Transverse colon (tissue), 4 donors: ENCODE measurements around the gene WDR62. TPM values are rescaled to one million over a fixed set of nuclear protein-coding genes. Genes with fewer than 3 reads are reported as not detected.

Experiments used
- DNase-seq: peaks from one replicate; pipeline ENCODE4 v3.0.0-alpha.2; 2019
- H3K27ac ChIP-seq, 4 donors: fragments of 200-600 bp; sonication (generic); 2 replicates each; pipeline ENCODE4 v1.5.1; 2016 to 2018; ENCODE audit warnings: inconsistent platforms in 4 of 4
- H3K27me3 ChIP-seq: fragments of 200-600 bp; sonication (generic); 2 replicates; pipeline ENCODE4 v1.5.1; 2017; ENCODE audit warnings: inconsistent platforms
- H3K36me3 ChIP-seq, 4 donors: fragments of 200-600 bp; sonication (generic); 2 replicates each; pipeline ENCODE4 v1.5.1; 2017 to 2019; ENCODE audit warnings: inconsistent platforms in 4 of 4
- H3K4me1 ChIP-seq, 4 donors: fragments of 200-600 bp; sonication (generic); 2 replicates each; pipeline ENCODE4 v1.5.1; 2017 to 2020; ENCODE audit warnings: inconsistent platforms in 4 of 4
- H3K4me3 ChIP-seq, 4 donors: fragments of 200-600 bp; sonication (generic); 1 replicate in 1 of 4; 2 replicates in 3 of 4; pipeline versions ENCODE4 v1.5.1 to v1.6.1; 2017 to 2019; ENCODE audit warnings: inconsistent platforms in 4 of 4
- H3K9me3 ChIP-seq, 2 donors: fragments of 200-600 bp; sonication (generic); 2 replicates each; pipeline ENCODE4 v1.5.1; 2017 to 2019; ENCODE audit warnings: inconsistent platforms in 2 of 2
- CTCF ChIP-seq, 5 experiments: fragments of 200-600 bp in 3 of 5; fragments of 450-650 bp in 2 of 5; sonication (generic) in 3 of 5; IDR thresholded peaks; 1 replicate in 2 of 5; 2 replicates in 3 of 5; pipeline ENCODE4 v1.5.1; 2016 to 2017; ENCODE audit warnings: antibody characterized with exemption in 5 of 5, inconsistent platforms in 3 of 5, mild to moderate bottlenecking in 2 of 5, moderate library complexity in 1 of 5
- EP300 ChIP-seq: sonication (generic); formaldehyde crosslinking; IDR thresholded peaks from one replicate; pipeline ENCODE4 v1.6.1; 2017; ENCODE audit warnings: antibody characterized with exemption, low read depth
- POLR2A ChIP-seq: fragments of 450-650 bp; IDR thresholded peaks from one replicate; pipeline ENCODE4 v1.6.1; 2016; ENCODE audit warnings: antibody characterized with exemption, mild to moderate bottlenecking, moderate library complexity
- POLR2AphosphoS5 ChIP-seq, 3 donors: sonication (generic); formaldehyde crosslinking; IDR thresholded peaks; one replicate each; pipeline ENCODE4 v1.6.1; 2016; ENCODE audit warnings: antibody characterized with exemption in 3 of 3
- WGBS, 2 donors: methylation state at CpG; one replicate each; pipeline ENCODE4 v1.1.5; 2018; ENCODE audit warnings: low coverage in 1 of 2; 5-methylcytosine and 5-hydroxymethylcytosine counted together
- in situ Hi-C, 4 donors: fragments of 200-750 bp; cut with MboI; loops; one replicate each; pipeline versions ENCODE4 v1.15.0 to v1.15.1; 2017; ENCODE audit warnings: low sequenced_read_pairs in 3 of 4, low pct_ligation_motif_present in 1 of 4, low pct_unique_long_range_greater_than_20kb in 1 of 4
- intact Hi-C: fragments of 100-400 bp; cut with DNase I; formaldehyde crosslinking; loops from one replicate; pipeline ENCODE4 v1.15.1; 2023; ENCODE audit warnings: low total_unique reads
- total RNA-seq, 4 donors: library from RNA; depleted of rRNA; stranded (reverse); fragments of >200 nt; gene quantifications; one replicate each; pipeline ENCODE4 v1.1.0, GENCODE V29; 2016

Gene WDR62
- total RNA-seq, 4 donors from 2014 or later: 0.37 to 20.7 (median 0.97) TPM

GRCh38 chr19:36051236-36051635 is 3.5 kb upstream of the WDR62 start:
- in situ Hi-C loops: loop anchor here in 1 of 4 donors (10.0 kb wide), 1 partner anchor 46 kb away; the partner anchor contains the start of gene SYNE4
- TF ChIP-seq EP300 (no peak), POLR2AphosphoS5 (IDR thresholded peaks at IDR 0.05) (no peak), POLR2A (no peak), CTCF (IDR thresholded peaks at IDR 0.05) (peak in 1 of 5 experiments; percentile 13)
- Histone ChIP-seq H3K9me3 (no peaks in the 10 kb centered on the region), H3K27me3 (no peaks in the 10 kb centered on the region), H3K27ac (no peak overlapping the region), H3K4me3 (no peak overlapping the region), H3K36me3 (no peaks in the 10 kb centered on the region), H3K4me1 (peaks cover 7 to 25% (median 10%) of the 10 kb centered on the region in 4 donors)
- intact Hi-C loops: loop anchor here (5.0 kb wide), 1 partner anchor 54 kb away; the partner anchor contains the start of gene SDHAF1
- no peak for DNase-seq
- 39 to 53% methylated on average over 2 to 3 of the region's 3 CpGs for WGBS, 2 donors

- no peak overlapping the region for H3K27ac ChIP-seq
- H3K27me3 ChIP-seq: no peaks in the 10 kb centered on the region
- no peaks in the 10 kb centered on the region for H3K9me3 ChIP-seq
- no peak for TF ChIP-seq POLR2AphosphoS5 (IDR thresholded peaks at IDR 0.05)
- no peak for TF ChIP-seq CTCF (IDR thresholded peaks at IDR 0.05)
- TF ChIP-seq EP300: no peak
- no peak for TF ChIP-seq POLR2A
- 88 to 100% methylated on average over 2 to 4 of the region's 4 CpGs for WGBS, 2 donors
- DNase-seq: no peak
- in situ Hi-C loops: loop anchor here in 1 of 4 donors (10.0 kb wide), 1 partner anchor 47 kb away; the partner anchor contains the start of gene SYNE4
- H3K4me1 ChIP-seq: peaks cover 7 to 25% (median 10%) of the 10 kb centered on the region in 4 donors
- no peak overlapping the region for H3K4me3 ChIP-seq
- no peaks in the 10 kb centered on the region for H3K36me3 ChIP-seq
- intact Hi-C loops: loop anchor here (5.0 kb wide), 1 partner anchor 54 kb away; the partner anchor contains the start of gene SDHAF1
Observed at GRCh38 chr19:36051637-36052036, 3.1 kb upstream of the WDR62 start.

- Histone ChIP-seq H3K36me3 (no peaks in the 10 kb centered on the region), H3K27ac (peak within 1 kb of the TSS; percentile 94 to 99 (median 98)), H3K4me3 (peak within 1 kb of the TSS; percentile 53 to 83 (median 76)), H3K9me3 (no peaks in the 10 kb centered on the region), H3K27me3 (no peaks in the 10 kb centered on the region), H3K4me1 (peaks cover 7 to 18% (median 10%) of the 10 kb centered on the region in 4 donors)
- peak; percentile 100 for DNase-seq
- intact Hi-C loops (loop anchor here (5.0 kb wide), 1 partner anchor 57 kb away; the partner anchor contains the start of gene SDHAF1), in situ Hi-C loops (loop anchor here in 1 of 4 donors (10.0 kb wide), 1 partner anchor 49 kb away; the partner anchor contains the start of gene SYNE4)
- 1 to 3% methylated on average over 6 to 50 of the region's 56 CpGs for WGBS, 2 donors
- TF ChIP-seq EP300 (no peak), POLR2AphosphoS5 (IDR thresholded peaks at IDR 0.05) (peak; percentile 80 to 92 (median 87)), POLR2A (peak; percentile 80), CTCF (IDR thresholded peaks at IDR 0.05) (peak; percentile 45 to 85 (median 62))
Observed at GRCh38 chr19:36054119-36054732, 471 bp upstream of the WDR62 start, which contains the start of gene THAP8. THAP8 (minus strand) TSS chr19:36054285; CDS start chr19:36054217, 68 bp downstream.

- H3K27ac ChIP-seq: no peak overlapping the region
- no peaks in the 10 kb centered on the region for H3K36me3 ChIP-seq
- H3K9me3 ChIP-seq: no peaks in the 10 kb centered on the region
- in situ Hi-C loops (loop anchor here in 1 of 4 donors (10.0 kb wide), 1 partner anchor 54 kb away; the partner anchor contains the start of gene SYNE4), intact Hi-C loops (no loop called here)
- TF ChIP-seq POLR2AphosphoS5 (IDR thresholded peaks at IDR 0.05) (no peak), CTCF (IDR thresholded peaks at IDR 0.05) (no peak), EP300 (no peak), POLR2A (no peak)
- no peak overlapping the region for H3K4me3 ChIP-seq
- DNase-seq: no peak
- H3K27me3 ChIP-seq: no peaks in the 10 kb centered on the region
- 91% methylated on average over 6 to 12 of the region's 12 CpGs for WGBS, 2 donors
- H3K4me1 ChIP-seq: peaks cover 7 to 10% (median 7%) of the 10 kb centered on the region in 4 donors
Observed at GRCh38 chr19:36058481-36059179, 3.9 kb downstream of the WDR62 start.
